T-helper 17 cell (primary cell): Measurements from ENCODE around the gene DTWD2. TPM values are rescaled to one million over a fixed set of nuclear protein-coding genes. Genes with fewer than 3 reads are reported as not detected.
"Not testable (repeated sequence)": the region's sequence is repeated elsewhere in the genome, so short reads cannot be mapped to it uniquely, and the experiment has no call there.

Experiments
- ATAC-seq: fragments of 150-1000 bp; cut with Tn5 transposase; 2 replicates; pipeline ENCODE4 v1.10.0; 2021; ENCODE audit warnings: mild to moderate bottlenecking, moderate library complexity
- DNase-seq, 3 donors: peaks; one replicate each; pipeline versions ENCODE4 v3.0.0 to v3.0.0-alpha.2; 2020 to 2021
- H3K9me3 ChIP-seq: one replicate; pipeline ENCODE4 v1.7.0; 2013; ENCODE audit warnings: low read length, mild to moderate bottlenecking; ENCODE audit not compliant: control insufficient read depth, poor library complexity, severe bottlenecking
- H3K27ac Mint-ChIP-seq: one replicate; pipeline ENCODE4 v1.8.0; 2022; ENCODE audit warnings: mild to moderate bottlenecking, moderate library complexity, mixed read lengths
- H3K27me3 Mint-ChIP-seq: one replicate; pipeline ENCODE4 v1.8.0; 2022; ENCODE audit warnings: mixed read lengths
- H3K36me3 Mint-ChIP-seq: one replicate; pipeline ENCODE4 v1.8.0; 2022; ENCODE audit warnings: low read depth, mixed read lengths
- H3K4me1 Mint-ChIP-seq: one replicate; pipeline ENCODE4 v1.8.0; 2022; ENCODE audit warnings: mild to moderate bottlenecking, mixed read lengths
- H3K4me3 Mint-ChIP-seq: one replicate; pipeline ENCODE4 v1.8.0; 2022; ENCODE audit warnings: mild to moderate bottlenecking, moderate library complexity, mixed read lengths
- total RNA-seq, 4 donors: library from RNA in 2 of 4; stranded (reverse) in 2 of 4; gene quantifications; one replicate each; pipeline ENCODE4 v1.2.3 and lab custom pipeline; 2022 to 2026

The DTWD2 gene
- total RNA-seq, 2 donors from 2014 or later = 1.9 to 2.2 TPM

GRCh38 chr5:118919016-118919415, 69.3 kb downstream of the DTWD2 start:
- DNase-seq = no peak
- Mint-ChIP-seq H3K4me1 (no peaks in the 10 kb centered on the region), H3K4me3 (peak overlapping the region; percentile 36), H3K27me3 (no peaks in the 10 kb centered on the region), H3K27ac (no peak overlapping the region), H3K36me3 (no peaks in the 10 kb centered on the region)
- H3K9me3 ChIP-seq = no peaks in the 10 kb centered on the region
- ATAC-seq = no peak

GRCh38 chr5:118918232-118918631, 70.1 kb downstream of the DTWD2 start:
- Mint-ChIP-seq H3K27ac (no peak overlapping the region), H3K36me3 (no peaks in the 10 kb centered on the region), H3K4me3 (no peak overlapping the region), H3K27me3 (no peaks in the 10 kb centered on the region), H3K4me1 (no peaks in the 10 kb centered on the region)
- ATAC-seq (no peak), DNase-seq (no peak)
- H3K9me3 ChIP-seq = no peaks in the 10 kb centered on the region

GRCh38 chr5:118907536-118907935, 80.8 kb downstream of the DTWD2 start:
- not testable (repeated sequence) for H3K4me3 Mint-ChIP-seq, H3K36me3 Mint-ChIP-seq, H3K9me3 ChIP-seq, H3K4me1 Mint-ChIP-seq, H3K27ac Mint-ChIP-seq, DNase-seq, ATAC-seq, H3K27me3 Mint-ChIP-seq

- Mint-ChIP-seq H3K36me3 (peaks cover 2% of the 10 kb centered on the region), H3K27ac (no peak overlapping the region), H3K27me3 (no peaks in the 10 kb centered on the region), H3K4me1 (peaks cover 2% of the 10 kb centered on the region), H3K4me3 (no peak overlapping the region)
- H3K9me3 ChIP-seq = no peaks in the 10 kb centered on the region
- ATAC-seq (no peak), DNase-seq (no peak)
Observed at GRCh38 chr5:118906947-118907346, 81.4 kb downstream of the DTWD2 start.

GRCh38 chr5:118905196-118905595, 83.2 kb downstream of the DTWD2 start:
- no peak for DNase-seq
- H3K27ac Mint-ChIP-seq = no peak overlapping the region
- H3K27me3 Mint-ChIP-seq = no peaks in the 10 kb centered on the region

GRCh38 chr5:118902656-118903438, 85.5 kb downstream of the DTWD2 start:
- Mint-ChIP-seq H3K4me3 (no peak overlapping the region), H3K27ac (no peak overlapping the region), H3K4me1 (peaks cover 2% of the 10 kb centered on the region), H3K27me3 (no peaks in the 10 kb centered on the region), H3K36me3 (no peaks in the 10 kb centered on the region)
- ATAC-seq = no peak
- no peaks in the 10 kb centered on the region for H3K9me3 ChIP-seq
- no peak for DNase-seq

More at GRCh38 chr5:118905196-118905595, 83.2 kb downstream of the DTWD2 start:
- H3K36me3 Mint-ChIP-seq = no peaks in the 10 kb centered on the region
- no peak overlapping the region for H3K4me3 Mint-ChIP-seq
- no peak for ATAC-seq
- peaks cover 2% of the 10 kb centered on the region for H3K4me1 Mint-ChIP-seq
- no peaks in the 10 kb centered on the region for H3K9me3 ChIP-seq

- no peak overlapping the region for H3K4me3 Mint-ChIP-seq
Observed at GRCh38 chr5:118894709-118895108, 93.6 kb downstream of the DTWD2 start.

GRCh38 chr5:118891252-118891651, 97.1 kb downstream of the DTWD2 start:
- no peaks in the 10 kb centered on the region for H3K27me3 Mint-ChIP-seq
- no peak overlapping the region for H3K4me3 Mint-ChIP-seq
- peaks cover 6% of the 10 kb centered on the region for H3K4me1 Mint-ChIP-seq
- H3K36me3 Mint-ChIP-seq = no peaks in the 10 kb centered on the region
- ATAC-seq (no peak), DNase-seq (no peak)
- no peaks in the 10 kb centered on the region for H3K9me3 ChIP-seq
- no peak overlapping the region for H3K27ac Mint-ChIP-seq

More at GRCh38 chr5:118894709-118895108, 93.6 kb downstream of the DTWD2 start:
- no peaks in the 10 kb centered on the region for H3K27me3 Mint-ChIP-seq
- H3K27ac Mint-ChIP-seq = no peak overlapping the region
- no peaks in the 10 kb centered on the region for H3K36me3 Mint-ChIP-seq
- DNase-seq (no peak), ATAC-seq (no peak)
- no peaks in the 10 kb centered on the region for H3K9me3 ChIP-seq
- H3K4me1 Mint-ChIP-seq = peaks cover 6% of the 10 kb centered on the region

GRCh38 chr5:118889165-118889564, 99.2 kb downstream of the DTWD2 start:
- no peaks in the 10 kb centered on the region for H3K27me3 Mint-ChIP-seq
- H3K36me3 Mint-ChIP-seq = no peaks in the 10 kb centered on the region
- H3K4me3 Mint-ChIP-seq = no peak overlapping the region
- DNase-seq = no peak
- no peak for ATAC-seq
- no peak overlapping the region for H3K27ac Mint-ChIP-seq
- H3K4me1 Mint-ChIP-seq = peaks cover 2% of the 10 kb centered on the region
- no peaks in the 10 kb centered on the region for H3K9me3 ChIP-seq

GRCh38 chr5:118888556-118888955, 99.8 kb downstream of the DTWD2 start:
- Mint-ChIP-seq H3K27ac (no peak overlapping the region), H3K4me1 (no peaks in the 10 kb centered on the region), H3K36me3 (no peaks in the 10 kb centered on the region), H3K4me3 (no peak overlapping the region), H3K27me3 (no peaks in the 10 kb centered on the region)
- DNase-seq (no peak), ATAC-seq (no peak)
- no peaks in the 10 kb centered on the region for H3K9me3 ChIP-seq

- Mint-ChIP-seq H3K27me3 (no peaks in the 10 kb centered on the region), H3K4me1 (no peaks in the 10 kb centered on the region), H3K36me3 (no peaks in the 10 kb centered on the region), H3K27ac (no peak overlapping the region), H3K4me3 (no peak overlapping the region)
- ATAC-seq (no peak), DNase-seq (no peak)
- H3K9me3 ChIP-seq = no peaks in the 10 kb centered on the region
Observed at GRCh38 chr5:118883362-118883761, 105.0 kb downstream of the DTWD2 start.

GRCh38 chr5:118882666-118883065, 105.7 kb downstream of the DTWD2 start:
- no peak for ATAC-seq
- H3K27me3 Mint-ChIP-seq = no peaks in the 10 kb centered on the region
- H3K4me3 Mint-ChIP-seq = no peak overlapping the region
- DNase-seq = no peak
- no peaks in the 10 kb centered on the region for H3K4me1 Mint-ChIP-seq
- no peaks in the 10 kb centered on the region for H3K9me3 ChIP-seq
- H3K36me3 Mint-ChIP-seq = no peaks in the 10 kb centered on the region
- no peak overlapping the region for H3K27ac Mint-ChIP-seq

GRCh38 chr5:118876852-118877251, 111.5 kb downstream of the DTWD2 start:
- not testable (repeated sequence) for H3K9me3 ChIP-seq, H3K4me1 Mint-ChIP-seq, H3K27me3 Mint-ChIP-seq, H3K4me3 Mint-ChIP-seq, DNase-seq, H3K27ac Mint-ChIP-seq, H3K36me3 Mint-ChIP-seq, ATAC-seq

- Mint-ChIP-seq H3K4me1 (no peaks in the 10 kb centered on the region), H3K36me3 (no peaks in the 10 kb centered on the region), H3K4me3 (no peak overlapping the region), H3K27ac (no peak overlapping the region), H3K27me3 (no peaks in the 10 kb centered on the region)
- no peak for ATAC-seq
- no peak for DNase-seq
- H3K9me3 ChIP-seq = peaks cover 2% of the 10 kb centered on the region
Observed at GRCh38 chr5:118875131-118875530, 113.2 kb downstream of the DTWD2 start.
